Left renal pelvis (tissue), 4 donors: ENCODE results near the gene NUDT22. TPM values are rescaled to one million over a fixed set of nuclear protein-coding genes. Genes with fewer than 3 reads are reported as not detected.

Experiments
- DNase-seq, 4 donors: peaks; one replicate each; pipeline ENCODE4 v3.0.0-alpha.2; 2013; ENCODE audit warnings: low read depth in 4 of 4, low spot score in 3 of 4
- polyA plus RNA-seq, 4 donors: library from polyadenylated mRNA; unstranded; fragments of 120-200 nt; gene quantifications; one replicate each; pipeline ENCODE4 v1.2.1, GENCODE V29; 2013; ENCODE audit not compliant: insufficient read length in 4 of 4

Gene NUDT22
- polyA plus RNA-seq, 4 donors, result 13.2 to 32.7 (median 19.1) TPM

DNA sequence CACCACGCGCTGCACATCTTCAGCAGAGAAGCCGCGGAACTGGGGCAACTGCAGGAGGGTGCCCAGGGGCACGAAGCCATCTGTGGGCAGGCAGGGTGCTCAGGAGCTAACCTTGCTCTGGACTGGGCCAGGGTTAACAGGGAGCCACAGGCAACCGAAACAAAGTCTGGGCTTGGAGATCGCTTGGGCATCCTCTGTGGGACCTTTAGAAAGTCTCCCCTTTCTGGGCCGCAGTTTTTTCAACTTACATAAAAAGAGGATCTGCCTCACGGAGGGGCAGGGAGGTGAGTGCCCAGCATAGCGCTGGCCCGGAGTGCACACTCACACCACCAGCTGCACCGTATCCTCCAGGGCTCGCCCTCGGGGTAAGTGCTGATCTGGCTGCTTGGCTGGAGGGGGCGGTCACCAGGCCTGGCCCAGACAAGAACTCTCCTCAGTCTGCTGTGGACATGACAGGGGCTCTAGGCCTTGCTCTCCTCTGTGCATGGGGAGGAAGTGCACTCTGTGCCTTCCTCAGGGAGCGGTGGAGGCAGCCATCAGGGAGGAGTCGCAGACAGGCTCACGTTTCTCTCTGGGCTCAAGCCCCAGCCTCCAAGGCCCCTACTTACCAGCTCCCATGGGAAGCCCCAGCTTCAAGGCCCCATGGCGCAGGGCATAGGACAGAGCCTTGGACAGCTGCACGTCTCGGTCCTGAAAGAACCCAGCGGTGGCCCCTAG, 1.0 kb upstream of the NUDT22 start:
- DNase-seq, result no peak

DNA sequence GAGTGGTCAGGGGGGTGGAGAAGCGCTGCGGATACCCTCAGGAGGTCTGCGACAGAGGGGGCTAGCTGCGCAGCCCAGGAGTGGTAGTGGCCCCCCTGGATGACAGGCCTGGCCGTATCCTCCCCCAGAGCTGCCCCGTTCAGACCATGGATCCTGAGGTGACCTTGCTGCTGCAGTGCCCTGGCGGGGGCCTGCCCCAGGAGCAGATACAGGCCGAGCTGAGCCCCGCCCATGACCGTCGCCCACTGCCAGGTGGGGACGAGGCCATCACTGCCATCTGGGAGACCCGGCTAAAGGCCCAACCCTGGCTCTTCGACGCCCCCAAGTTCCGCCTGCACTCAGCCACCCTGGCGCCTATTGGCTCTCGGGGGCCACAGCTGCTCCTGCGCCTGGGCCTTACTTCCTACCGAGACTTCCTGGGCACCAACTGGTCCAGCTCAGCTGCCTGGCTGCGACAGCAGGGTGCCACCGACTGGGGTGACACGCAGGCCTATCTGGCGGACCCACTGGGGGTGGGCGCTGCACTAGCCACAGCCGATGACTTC, 505 bp downstream of the NUDT22 start:
- no peak for DNase-seq

DNA sequence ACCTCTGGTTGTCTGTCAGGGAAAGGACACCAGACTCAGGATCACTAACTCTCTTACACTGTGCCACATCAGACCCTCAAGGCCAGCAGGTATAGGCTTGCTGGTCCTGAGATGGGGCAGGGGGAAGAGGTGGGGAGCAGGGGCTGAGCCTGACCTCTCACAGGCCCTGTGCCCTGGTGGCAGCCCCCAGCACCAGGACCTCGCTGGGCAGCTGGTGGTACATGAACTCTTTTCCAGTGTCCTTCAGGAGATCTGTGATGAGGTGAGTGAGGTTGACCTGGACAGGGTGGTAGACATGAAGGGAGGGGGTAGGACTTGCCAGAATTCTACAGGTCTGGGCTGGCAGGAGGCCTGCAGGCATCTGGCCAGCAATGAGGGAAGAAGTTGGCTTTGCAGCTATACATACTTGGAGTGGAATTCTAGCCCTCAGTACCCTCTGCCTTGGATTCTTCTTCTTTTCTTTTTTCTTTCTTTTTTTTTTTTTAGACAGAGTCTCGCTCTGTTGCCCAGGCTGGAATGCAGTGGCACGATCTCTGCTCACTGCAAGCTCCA, 1.4 kb downstream of the NUDT22 start:
- no peak for DNase-seq

DNA sequence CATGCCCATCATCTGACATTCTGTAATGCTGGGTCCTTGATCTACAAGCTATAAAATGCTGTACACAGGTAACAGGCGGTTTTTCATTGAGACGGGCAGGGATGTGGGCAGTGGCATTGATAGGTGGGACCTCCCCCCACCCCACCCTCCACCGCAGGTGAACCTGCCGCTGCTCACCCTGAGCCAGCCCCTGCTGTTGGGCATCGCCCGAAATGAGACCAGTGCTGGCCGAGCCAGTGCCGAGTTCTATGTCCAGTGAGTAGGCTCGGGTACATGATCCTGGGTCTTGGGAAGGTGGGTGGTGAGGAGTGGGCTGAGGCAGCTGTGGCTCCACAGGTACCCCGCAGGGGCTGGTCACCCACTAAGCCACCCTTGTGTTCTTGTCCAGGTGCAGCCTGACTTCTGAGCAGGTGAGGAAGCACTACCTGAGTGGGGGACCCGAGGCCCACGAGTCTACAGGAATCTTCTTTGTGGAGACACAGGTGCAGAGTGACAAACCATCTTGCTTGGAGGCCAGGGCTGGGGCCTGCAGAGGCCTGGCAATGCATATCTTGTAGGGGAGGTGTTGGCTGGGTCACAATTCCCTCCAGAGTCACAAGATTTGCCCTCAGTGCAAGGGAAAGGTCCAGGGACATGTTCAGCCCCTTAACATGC, 3.1 kb downstream of the NUDT22 start:
- DNase-seq, result no peak

DNA sequence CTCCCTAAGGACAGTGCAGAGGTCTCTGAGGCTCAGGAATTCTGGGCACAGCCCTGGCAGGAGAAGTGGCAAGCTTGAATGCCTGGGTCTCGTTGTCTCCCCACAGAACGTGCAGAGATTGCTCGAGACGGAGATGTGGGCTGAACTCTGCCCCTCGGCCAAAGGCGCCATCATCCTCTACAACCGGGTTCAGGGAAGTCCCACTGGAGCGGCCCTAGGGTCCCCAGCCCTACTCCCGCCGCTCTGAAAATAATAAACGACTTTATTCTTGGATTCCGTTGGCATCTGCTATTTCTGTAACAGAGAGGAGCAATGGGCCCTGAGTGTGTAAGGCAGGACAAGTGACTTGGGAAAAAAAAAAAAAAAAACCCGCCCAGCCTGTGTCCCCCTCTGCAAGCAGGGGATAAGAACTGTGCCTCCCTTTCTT, 3.7 kb downstream of the NUDT22 start:
- no peak for DNase-seq

DNA sequence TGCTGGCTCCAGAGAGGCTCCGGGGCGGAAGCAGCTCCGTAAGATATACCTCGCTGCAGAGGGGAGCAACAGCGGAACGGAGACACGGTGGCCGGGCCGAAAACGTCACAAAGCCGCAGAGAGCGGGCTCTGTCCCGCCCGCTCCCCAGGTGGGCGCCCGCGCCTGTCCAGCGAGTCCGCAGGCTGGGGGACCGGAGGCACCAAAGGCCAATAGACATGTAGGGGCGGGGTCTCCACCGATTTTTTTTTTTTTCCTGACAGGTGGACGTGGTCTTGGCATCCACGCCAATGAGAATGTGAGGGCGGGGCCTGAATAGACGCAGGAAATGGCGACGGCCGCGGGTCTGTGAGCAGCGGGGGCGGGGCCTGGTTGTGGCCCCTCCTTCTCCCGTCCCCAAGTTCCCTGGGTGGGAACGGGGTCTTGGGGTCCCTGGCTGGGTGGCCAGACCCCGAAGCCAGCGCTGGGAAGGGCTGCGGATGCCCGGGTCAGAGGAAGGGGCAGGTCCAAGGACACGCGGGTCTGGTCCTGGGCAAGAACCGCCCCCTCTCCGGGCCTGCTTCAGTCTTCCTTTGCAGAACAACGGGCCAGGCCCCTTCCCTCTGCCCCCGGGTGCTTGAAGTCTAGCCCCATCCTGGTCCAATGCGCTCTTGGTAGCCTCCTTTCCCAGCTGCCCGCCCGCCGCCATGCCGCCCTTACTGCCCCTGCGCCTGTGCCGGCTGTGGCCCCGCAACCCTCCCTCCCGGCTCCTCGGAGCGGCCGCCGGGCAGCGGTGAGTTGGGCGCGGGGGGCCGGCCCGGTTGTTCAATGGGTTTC, 4.3 kb downstream of the NUDT22 start, which contains the start of gene DNAJC4:
TSS of gene DNAJC4 (plus strand) at position 378 of the 814 bp plus-strand sequence. CDS start at position 685, 307 bp downstream.
- DNase-seq, result peak in 3 of 4 donors; percentile 91 to 94 (median 91)

DNA sequence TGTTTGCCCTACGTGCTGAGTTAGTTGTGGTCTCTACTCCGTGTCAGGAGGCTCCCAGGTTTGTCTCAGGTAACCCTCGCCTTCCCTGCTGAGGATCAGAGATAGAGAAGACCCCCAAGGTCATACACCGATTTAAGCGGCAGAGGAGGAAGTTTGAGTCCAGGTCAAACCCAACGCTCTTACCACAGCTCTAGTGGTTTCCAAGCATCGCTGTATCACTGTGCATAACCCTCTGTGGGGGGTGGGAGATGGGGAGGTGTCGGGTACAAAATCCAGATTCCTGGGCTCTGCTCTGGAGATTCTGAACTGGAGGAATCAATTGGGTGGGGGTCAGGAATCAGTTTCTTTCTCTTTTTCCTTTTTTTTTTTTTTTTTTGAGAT, 4.9 kb downstream of the NUDT22 start:
- no peak for DNase-seq

DNA sequence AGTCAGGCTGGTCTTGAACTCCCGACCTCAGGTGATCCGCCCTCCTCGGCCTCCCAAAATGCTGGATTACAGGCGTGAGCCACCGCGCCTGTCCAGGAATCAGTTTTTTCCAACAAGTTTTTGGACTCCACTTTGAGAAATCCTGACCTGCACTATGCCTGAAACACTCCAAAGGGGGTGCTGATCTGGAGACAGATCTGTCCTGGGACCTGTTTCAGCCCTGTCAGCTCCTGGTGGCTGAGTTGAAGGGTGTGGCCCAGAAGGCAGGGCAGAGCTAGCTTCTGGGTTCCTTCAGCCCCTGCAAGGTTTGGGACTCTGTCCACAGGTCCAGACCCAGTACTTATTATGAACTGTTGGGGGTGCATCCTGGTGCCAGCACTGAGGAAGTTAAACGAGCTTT, 5.5 kb downstream of the NUDT22 start:
- no peak for DNase-seq

DNA sequence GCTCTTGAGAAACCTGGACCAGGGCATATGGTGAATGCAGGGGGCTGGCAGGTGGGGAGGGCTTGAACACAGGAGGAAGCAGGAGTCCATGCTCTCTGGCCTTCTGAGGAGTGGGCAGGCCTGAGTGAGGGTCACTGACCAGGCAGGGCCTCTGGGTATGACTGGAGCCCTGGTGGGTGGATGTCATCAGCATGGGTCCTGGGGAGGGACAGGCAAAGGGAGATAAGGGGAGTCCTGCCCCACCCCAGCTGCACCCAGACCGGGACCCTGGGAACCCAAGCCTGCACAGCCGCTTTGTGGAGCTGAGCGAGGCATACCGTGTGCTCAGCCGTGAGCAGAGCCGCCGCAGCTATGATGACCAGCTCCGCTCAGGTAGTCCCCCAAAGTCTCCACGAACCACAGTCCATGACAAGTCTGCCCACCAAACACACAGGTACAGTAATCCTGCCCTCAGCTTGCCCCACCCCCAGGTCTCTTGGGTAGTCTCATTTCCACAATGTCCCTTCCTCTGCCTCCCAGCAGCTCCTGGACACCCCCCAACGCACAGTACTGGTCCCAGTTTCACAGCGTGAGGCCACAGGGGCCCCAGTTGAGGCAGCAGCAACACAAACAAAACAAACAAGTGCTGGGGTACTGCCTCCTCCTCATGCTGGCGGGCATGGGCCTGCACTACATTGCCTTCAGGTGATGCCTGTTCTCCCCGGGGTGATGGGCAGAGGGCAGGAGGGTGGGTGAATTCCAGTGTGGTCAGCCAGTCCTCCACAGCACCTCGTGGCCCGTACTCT, 6.3 kb downstream of the NUDT22 start:
- no peak for DNase-seq

DNA sequence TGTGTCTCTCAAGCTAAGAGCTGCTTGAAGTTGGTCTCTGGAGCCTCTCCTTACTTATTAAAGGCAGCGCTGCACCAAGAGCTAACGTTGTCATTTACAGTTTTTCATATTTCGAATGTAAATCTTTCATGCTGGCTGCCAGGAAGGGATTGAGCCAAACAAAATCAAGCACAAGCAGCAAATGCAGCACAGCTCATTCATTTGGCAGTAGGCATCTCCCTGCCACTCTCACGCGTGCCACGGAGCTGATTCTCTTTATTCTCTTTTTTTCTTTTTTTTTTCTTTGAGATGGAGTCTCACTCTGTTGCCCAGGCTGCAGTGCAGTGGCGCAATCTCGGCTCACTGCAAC, 6.9 kb downstream of the NUDT22 start:
- DNase-seq, result no peak

DNA sequence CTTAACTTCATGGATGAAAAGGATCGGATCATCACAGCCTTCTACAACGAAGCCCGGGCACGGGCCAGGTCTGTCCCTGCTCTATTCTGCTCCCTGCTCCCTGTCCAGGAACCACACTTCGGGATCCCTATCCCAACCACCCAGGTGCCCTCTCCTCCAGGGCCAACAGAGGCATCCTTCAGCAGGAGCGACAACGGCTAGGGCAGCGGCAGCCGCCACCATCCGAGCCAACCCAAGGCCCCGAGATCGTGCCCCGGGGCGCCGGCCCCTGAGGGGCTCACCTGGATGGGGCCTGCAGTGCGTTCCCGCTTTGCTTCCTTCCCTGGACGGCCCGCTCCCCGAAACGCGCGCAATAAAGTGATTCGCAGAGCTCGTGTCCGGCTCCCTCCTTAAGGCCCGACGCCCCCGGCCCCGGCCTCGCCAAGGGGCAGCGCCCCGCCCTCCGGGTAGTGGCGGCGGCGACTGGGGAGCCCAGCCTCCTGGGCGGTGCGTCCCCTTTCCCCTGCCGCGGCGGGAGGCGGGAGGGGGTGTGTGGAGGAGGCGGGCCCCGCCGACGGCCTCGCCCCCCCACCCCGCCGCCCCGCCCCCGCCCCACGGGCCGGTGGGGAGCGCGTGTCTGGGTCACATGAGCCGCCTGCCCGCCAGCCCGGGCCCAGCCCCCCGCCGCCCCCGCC, 8.0 kb downstream of the NUDT22 start, which contains the start of gene VEGFB:
TSS of gene VEGFB (plus strand) at position 672 of the 674 bp plus-strand sequence. CDS start 250 bp downstream, outside the sequence.
- no peak for DNase-seq

DNA sequence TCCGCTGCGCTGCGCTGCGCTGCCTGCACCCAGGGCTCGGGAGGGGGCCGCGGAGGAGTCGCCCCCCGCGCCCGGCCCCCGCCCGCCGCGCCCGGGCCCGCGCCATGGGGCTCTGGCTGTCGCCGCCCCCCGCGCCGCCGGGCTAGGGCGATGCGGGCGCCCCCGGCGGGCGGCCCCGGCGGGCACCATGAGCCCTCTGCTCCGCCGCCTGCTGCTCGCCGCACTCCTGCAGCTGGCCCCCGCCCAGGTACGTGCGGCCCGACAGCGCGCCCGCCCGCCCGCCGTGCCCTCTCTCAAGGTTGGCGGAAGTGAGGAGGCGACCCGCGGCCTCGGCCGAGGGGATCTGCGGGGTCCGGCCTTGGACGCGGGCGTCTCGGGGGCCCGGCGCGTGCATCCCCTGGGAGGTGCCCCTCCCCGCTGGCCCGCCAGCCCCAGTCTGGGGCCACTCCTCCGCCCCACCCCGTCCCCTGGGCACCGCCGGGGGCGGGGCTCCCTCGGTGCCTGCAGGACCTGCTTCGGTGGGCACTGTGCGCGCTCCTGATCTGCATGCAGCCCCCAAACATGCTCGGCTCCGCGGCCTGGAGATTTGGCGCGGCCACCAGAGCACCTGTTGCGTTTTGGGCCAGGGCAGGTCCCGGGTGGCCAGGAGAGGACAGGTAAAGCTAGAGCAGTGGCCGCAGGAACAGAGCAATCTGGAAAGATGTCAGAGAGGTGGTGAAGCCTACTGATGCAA, 8.7 kb downstream of the NUDT22 start:
- no peak for DNase-seq

DNA sequence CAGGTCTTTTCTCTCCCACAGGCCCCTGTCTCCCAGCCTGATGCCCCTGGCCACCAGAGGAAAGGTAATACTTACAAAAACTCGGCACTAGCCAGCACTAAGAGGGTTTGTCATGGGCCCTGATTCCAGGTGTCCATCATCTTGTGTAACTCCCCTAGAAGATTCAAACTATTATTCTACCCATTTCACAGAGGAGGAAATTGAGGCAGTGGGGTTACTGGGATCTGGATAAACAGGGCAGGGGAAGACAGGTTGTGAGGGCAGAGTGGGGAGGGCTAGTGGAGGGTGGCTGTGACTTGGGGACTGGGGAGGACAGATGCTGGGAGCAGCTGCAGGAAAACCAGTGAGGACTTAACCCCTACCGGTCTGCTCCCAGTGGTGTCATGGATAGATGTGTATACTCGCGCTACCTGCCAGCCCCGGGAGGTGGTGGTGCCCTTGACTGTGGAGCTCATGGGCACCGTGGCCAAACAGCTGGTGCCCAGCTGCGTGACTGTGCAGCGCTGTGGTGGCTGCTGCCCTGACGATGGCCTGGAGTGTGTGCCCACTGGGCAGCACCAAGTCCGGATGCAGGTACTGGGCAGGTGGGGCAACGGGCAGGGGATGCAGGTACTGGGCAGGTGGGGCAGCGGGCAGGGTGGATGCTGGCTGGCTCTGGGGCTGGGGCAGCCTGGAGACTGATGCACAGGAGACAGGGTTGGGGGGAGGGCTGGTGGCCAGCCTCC, 9.5 kb downstream of the NUDT22 start:
- DNase-seq, result no peak

DNA sequence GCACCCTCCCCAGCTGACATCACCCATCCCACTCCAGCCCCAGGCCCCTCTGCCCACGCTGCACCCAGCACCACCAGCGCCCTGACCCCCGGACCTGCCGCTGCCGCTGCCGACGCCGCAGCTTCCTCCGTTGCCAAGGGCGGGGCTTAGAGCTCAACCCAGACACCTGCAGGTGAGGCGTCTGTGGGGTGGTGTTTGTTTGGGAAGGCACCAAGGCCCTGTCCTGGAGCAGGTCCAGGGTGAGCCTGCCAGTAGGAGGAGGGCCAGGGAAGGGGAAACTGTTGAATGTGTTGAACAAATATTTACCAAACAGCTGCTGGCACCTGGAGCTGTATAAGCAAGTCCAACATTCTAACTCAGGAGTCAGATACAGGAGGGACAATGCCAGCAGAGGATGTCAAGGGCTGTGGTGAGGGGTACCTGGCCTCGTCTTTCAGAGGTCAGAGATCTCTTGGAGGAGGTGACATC, 11.4 kb downstream of the NUDT22 start:
- DNase-seq, result no peak

DNA sequence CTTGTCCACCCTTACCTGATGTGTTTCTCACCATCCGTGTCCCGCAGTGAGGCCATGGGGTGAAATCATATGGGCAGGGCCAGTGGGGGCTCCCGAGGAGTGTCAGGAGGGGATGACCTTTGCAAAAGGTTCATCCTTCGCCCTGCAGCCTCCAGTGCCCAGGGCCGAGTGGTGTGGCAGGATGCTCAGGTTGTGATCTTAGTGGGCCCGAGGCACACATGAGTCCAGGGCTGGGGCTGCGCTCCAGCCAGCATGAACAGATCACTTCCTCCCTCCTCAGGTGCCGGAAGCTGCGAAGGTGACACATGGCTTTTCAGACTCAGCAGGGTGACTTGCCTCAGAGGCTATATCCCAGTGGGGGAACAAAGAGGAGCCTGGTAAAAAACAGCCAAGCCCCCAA, 12.0 kb downstream of the NUDT22 start:
- DNase-seq, result no peak

DNA sequence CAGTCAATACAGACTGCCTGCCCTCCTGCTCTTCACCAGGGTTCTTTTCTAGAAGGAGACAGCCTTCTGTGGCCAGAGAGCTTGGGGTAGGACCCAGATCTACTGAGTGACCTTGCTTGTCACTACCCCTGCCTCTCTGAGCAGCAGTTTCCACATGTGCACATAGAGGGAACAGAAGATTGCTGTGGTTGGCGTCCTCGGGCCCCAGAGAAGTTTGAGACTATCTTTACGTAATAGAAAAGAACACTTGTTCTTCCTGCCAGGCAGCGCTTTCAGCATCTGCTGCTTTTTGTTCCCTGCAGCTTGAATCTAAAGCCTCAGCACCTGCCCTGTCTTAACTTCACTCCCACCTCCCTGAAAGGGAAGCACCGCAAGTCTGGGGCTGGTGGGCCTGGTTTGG, 12.9 kb downstream of the NUDT22 start:
- no peak for DNase-seq

DNA sequence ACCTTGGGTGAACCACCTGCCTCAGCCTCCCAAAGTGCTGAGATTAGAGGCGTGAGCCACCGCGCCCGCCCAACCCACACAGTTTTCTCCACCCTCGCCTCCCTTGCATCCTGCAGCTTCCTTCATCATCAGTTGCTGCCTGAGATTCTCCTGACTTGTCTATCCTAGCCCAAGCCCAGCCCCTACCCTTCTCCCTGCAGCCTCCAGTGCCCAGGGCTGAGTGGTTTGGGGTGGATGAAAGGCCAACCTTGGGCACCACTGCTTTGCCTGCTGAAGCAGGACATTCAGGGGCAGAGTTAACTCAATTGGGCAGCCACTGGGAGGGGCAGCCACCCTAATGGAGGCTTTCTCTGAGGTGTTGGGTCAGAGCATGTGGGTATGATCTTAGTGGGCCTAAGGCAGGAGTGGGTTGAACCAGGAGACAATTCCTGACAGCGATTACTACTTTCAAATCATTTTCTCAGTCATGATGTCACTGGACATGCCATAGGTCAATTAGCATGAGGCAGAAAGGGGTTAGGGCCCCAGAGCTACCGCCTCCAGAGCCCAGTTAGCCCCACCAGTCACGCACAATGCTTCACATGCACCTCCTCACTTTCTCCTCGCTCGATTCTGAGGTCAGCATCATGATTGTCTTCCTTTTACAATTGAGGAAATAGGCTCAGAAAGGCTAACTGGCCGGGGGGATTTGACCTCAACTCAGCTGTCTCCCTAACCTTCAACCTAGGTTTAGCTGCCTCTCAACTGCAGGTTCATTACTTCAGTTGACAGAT, 13.8 kb downstream of the NUDT22 start:
- DNase-seq, result no peak
